Activated CD4-positive, alpha-beta T cell treated with anti-CD3 and anti-CD28 coated beads, Interleukin-2, Interleukin-4, amounts not matched to agents 100 ng/mL and 50 ng/mL, durations not matched to agents 16 hours and 8 hours (primary cell): ENCODE measurements around the gene EPN1.

Experiments used
- DNase-seq: peaks from one replicate; pipeline ENCODE4 v3.0.0-alpha.2; 2020; ENCODE audit warnings: low spot score

The EPN1 gene

DNA sequence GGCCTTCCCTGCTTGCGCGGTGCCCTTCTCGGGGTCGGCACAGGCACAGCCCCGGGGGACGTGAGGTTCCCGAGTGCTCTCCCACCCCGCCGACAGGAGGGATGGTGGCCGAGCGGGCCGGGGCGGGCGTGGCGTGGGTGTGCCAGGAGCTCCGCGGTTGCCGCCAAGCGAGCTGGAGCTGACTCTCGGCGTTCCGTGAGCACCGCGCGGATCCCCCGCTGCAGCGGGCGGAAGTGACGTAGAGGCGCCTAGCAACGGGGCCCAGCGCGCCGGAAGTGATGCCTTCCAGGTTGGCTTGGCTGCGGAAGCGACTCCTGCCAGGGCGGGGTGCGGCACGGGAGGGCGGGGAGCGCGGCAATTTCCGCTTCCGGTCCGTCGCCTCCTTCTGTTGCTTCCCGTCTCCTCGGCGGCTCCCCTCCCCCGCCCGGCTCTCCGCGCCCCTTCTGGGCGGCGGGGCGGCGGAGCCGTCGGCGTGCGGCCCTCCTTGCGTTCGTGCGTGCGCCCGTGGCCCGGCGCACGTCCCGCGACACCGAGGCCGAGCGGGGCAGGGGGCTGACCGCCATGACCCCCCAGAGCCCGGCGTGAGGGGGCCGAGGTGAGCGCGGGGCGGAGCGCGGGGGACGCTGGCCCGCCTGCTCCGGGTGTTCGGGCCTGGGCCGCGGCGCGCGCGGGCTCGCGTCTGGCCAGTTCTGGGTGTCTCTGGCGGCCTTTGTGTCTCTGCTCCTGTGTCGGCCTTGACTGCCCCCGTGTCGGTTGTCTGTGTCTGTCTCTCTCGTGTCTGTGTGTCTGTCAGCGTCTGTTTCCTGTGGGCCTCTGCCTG lies at the start of gene EPN1:
TSS of gene EPN1 (plus strand) at position 386 of the 820 bp plus-strand sequence. CDS start 3,402 bp downstream, outside the sequence.
- peak; percentile 98 for DNase-seq

DNA sequence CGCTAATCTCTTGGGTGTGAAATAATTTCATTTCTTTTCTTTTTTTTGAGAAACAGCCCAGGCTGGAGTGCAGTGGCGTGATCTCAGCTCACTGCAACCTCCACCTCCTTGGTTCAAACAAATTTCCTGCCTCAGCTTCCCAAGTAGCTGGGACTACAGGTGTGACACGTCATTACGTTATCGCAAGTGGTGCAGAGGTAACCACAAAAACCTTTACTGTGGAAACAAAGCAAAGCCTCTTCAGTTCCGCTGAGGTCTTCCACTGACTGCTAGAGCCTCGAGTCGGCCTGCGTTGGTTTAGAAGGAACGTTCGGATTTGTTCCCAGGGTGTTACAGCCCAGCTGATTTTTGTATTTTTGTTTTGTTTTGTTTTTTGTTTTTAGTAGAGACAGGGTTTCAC lies 48.7 kb upstream of the EPN1 start:
- DNase-seq: peak; percentile 92

DNA sequence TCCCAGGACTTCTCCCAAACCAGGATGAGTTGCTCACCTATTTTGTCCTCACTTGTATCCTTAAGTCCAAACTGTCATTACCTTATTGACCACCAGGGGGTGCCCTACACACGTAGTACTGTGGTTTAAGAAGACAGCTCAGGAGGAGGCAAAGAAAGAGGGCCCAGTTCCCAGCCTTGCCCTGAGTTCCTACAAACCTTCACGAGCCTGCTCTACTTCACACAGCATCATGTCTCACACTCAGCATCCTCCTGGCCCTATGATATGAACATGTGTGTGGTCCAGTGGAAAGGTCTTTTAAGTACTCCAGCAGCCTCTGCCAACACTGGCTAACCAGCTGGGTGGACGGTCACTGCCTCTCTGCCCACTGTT lies 42.6 kb upstream of the EPN1 start:
- peak; percentile 92 for DNase-seq

- DNase-seq: no peak
These were observed 41.2 kb upstream of the EPN1 start for GRCh38 chr19:55633861-55634260.

DNA sequence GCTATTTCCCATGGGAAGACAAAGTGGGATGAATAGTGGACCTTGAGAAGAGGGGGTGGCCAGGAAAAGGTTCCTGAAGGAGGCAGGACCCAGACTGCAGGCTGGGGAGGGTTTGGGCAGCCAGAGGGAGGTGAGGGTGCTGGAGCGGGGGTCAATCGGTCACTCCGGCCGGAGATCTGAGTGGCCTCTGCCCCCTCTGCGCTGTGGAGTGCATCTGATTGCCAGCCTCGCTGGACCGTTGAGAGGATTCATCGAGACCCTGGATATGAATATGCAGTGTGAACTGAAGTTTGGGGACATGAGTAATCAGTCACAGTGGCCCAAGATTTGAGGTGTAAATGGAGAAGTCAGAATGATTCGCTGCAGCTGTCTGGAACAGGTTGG lies 39.7 kb upstream of the EPN1 start:
- no peak for DNase-seq

GRCh38 chr19:55635856-55636440 lies 39.1 kb upstream of the EPN1 start:
- DNase-seq: no peak

- DNase-seq: no peak
These were observed 38.3 kb upstream of the EPN1 start for GRCh38 chr19:55636723-55637122.

DNA sequence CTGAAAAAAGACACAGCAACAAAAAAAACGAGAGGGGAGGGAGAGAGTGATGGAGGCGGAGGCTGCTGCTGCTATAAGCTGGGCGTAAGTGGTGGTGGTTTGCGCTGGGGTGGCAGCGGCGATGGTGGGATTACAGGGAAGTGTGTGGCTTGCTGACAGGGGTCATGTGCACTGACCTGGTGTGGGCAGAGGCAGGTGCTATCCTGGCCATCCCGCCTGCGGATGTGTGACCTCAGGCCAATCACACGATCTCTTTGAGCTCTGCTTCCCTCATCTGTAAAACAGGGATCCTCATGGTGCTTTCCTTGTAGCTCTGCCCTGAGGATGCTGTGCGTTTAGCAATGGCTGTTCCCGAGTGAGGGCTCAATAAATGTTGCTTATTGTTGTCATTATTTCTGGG lies 37.5 kb upstream of the EPN1 start:
- no peak for DNase-seq

GRCh38 chr19:55638864-55639359 lies 36.1 kb upstream of the EPN1 start:
- peak; percentile 74 for DNase-seq

DNA sequence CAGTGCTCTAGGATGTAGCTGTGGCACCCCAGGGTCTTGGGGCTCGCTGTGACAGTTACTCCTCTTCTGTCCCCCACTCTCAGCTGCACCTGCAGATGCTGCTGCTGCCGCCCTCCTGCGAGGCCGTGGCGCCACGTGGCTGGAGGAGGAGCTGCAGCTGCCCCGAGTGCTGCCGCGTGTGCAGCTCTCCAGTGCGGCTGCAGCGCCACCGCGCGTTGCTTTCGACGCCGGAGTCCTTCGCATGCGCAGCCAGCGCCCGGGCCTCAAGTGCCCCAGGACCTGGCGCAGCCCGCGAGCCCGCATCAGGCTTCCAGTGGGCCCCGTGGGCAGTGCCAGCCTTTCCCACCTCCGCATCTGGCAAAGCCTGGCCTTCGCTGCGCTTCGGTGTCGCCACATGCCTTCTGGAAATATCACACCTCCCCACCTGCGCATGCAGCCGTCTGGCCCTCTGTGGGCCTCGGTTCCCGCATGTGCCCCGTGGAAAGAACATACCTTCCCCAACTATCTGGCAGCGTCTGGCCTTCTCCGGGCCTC lies 34.9 kb upstream of the EPN1 start:
- DNase-seq: peak; percentile 77

DNA sequence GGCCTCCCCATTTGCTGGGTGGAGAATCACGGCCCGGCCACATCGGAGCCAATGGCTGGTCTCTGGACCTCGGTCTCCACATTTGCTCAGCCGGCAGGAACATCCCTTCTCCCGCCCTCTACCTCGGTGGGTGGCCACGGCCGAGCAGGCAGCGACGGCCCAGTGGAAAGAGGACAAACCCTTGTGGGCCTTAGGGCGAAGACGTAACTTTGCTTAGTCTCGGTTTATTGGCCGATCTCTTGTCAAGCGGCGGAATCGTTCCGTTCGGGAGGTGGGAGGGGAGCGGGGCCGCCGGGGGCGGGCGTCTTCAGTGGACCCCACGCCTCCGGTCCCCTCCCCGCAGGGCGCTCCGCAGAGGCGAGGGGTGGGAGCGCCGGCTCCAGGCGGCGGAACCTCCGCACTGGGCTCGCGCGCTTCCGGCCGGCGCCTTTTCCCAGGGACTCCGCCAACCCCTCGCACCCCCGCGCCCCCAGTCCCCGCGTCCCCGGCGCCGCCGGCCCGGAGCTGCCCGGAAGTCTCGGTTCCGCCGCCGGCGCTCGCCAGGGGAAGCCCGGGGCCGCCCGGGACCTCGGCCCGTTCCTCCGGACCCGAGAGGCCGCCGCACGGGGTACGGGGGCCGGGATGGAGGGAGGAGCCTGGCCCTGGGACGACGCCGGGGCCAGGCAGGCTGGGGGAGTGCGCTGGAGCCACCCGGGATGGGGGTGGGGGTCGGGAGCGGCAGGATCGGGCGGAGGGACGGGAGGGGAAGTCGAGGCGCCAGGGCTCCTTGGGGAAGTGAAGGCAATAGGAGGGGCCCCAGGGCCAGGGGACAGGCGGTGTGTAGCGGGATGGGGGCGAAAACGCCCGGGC lies 34.2 kb upstream of the EPN1 start, which contains the start of gene ZNF580:
TSS of gene ZNF580 (plus strand) at position 426 of the 849 bp plus-strand sequence. CDS start 1,507 bp downstream, outside the sequence.
- peak; percentile 71 for DNase-seq

GRCh38 chr19:55641426-55642152 lies 33.4 kb upstream of the EPN1 start:
- DNase-seq: peak; percentile 40

GRCh38 chr19:55642153-55643002 lies 32.6 kb upstream of the EPN1 start:
- DNase-seq: peak; percentile 30

GRCh38 chr19:55643003-55643886 lies 31.8 kb upstream of the EPN1 start, which contains the start of gene ZNF581:
TSS of gene ZNF581 (plus strand) at chr19:55643649. CDS start at chr19:55644572, 923 bp downstream.
- DNase-seq: peak; percentile 81

GRCh38 chr19:55643887-55644176 lies 31.2 kb upstream of the EPN1 start:
- DNase-seq: no peak

DNA sequence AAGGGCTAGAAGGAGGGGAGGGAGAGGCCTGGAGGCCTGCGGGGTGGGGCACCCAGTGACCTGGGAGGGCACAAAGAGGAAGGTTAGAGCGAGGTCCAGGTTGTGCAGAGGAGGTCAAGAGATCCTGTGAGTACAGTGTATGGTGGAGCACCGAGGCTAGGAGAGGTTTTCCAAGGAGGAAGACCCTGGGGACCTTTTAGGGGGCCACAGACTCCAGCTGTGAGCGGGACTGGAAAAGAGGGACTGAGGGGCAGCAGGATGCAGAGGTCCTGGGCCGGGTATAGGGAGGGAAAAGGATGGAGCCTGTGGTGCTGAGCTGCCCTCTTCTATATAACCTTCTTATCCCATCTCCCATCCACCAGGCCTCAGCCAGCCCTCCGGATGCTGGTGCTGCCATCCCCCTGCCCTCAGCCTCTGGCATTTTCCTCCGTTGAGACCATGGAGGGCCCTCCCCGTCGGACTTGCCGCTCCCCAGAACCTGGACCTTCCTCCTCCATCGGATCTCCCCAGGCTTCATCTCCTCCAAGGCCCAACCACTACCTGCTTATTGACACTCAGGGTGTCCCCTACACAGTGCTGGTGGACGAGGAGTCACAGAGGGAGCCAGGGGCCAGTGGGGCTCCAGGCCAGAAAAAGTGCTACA lies 30.7 kb upstream of the EPN1 start:
- DNase-seq: no peak

- DNase-seq: no peak
These were observed 30.0 kb upstream of the EPN1 start for GRCh38 chr19:55644842-55645511.

- DNase-seq: no peak
These were observed 29.5 kb upstream of the EPN1 start for GRCh38 chr19:55645512-55645881.
